HG02870 (cell line): ENCODE data around the gene NOTUM.

ENCODE experiments used
- ATAC-seq: cut with Tn5 transposase; IDR thresholded peaks from one replicate; pipeline ENCODE4 v1.9.1; 2021; ENCODE audit warnings: mild to moderate bottlenecking, moderate library complexity; ENCODE audit not compliant: unreplicated experiment

The NOTUM gene

DNA sequence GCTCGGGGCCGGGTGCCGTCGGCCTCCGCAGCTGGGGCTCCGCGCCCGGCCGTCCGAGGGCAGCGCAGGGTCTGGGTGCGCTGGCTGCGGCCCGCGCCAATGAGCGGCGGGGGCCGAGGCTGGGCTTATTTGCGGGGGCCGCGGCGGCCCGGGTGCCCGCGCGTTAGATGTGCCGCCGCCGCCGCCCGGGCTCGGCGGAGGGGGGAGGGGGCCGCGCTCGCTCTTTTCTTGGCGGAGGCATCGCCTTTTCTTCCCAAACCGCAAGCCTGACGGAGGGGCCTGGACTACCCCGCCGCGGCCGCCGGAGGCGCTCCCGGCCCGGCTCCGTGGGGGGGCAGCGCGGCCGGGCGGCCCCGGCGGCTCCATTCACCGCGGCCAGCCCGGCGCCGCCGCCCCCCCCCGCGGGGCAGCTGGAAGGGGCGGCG is at the start of gene NOTUM:
Gene NOTUM, minus strand, starts transcription at position 101 of the 425 bp plus-strand sequence. CDS start 278 bp downstream, outside the sequence.
- ATAC-seq = no peak

- ATAC-seq = no peak
These were observed 48.4 kb upstream of the NOTUM start for GRCh38 chr17:82009413-82009812.

GRCh38 chr17:82008941-82009405 is 48.0 kb upstream of the NOTUM start:
- ATAC-seq = no peak

DNA sequence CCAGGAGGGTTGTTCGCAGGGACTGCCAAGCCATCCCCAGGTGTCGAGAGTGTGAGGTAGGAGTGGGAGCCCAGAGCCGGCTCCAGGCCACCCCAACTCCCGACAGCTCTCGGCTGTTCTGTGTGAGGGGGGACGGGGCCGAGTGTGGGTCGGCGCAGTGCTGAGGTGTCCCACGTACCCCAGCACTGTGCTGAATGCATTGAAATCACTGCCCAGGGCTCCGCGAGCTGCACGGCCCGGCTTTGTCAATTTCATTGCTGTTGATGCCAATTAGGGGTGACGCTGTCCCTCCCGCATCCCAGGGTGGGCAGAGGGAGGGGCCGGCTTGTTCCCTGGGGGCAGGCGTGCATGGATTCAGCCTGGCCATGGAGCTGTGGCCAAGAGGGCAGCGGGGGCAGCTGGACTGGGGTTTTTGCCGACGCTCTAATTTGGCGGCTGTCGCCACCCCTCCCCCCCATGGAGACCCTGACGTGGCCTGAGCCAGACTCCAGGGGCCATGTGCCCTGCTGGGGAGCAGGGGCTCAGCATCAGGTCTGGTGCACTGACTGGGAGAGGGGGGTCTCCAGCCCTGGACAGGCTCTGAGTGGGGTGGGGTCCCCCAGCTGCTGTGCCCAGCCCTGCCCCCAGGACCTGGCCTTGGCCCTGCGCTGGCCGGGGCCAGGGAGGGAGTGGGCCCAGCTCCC is 47.4 kb upstream of the NOTUM start:
- no peak for ATAC-seq

DNA sequence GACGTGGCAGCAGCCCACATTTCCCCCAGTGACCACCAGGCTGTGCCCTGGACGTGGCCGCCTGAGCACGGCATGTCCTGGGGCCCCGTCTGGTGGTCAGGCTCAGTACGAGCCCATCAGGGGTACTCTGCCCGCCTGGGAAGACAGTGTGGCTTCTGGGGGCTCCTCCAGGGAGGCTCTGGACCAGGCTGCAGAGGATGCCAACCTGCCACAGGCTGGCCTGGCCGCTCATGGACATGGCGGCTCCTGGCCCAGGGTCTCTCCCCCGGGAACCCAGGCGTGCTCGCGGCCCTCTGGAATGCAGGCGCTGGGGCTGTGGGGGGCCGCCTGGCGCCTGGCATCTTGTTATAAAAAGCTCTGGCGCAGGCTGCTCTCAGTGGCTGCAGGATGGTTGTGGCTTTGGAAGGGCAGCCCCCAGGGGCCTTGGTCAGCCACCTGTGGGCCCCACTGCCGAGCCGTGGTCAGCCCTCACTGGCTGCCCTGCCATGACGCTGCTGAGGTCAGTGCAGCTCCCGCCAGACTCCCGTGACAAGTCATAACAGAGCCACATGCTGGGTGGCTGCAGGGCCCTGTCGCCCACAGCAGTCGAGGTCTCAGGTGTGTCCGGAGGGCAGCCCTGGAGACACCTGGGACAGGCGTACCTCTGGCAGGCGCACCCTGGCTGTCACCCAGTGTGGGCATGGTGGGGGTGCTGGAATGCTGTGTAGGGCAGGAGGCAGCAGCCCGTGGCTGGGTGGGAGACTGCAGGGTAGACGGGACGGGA is 46.7 kb upstream of the NOTUM start:
- no peak for ATAC-seq

- ATAC-seq = no peak
These were observed 46.2 kb upstream of the NOTUM start for GRCh38 chr17:82007228-82007494.

DNA sequence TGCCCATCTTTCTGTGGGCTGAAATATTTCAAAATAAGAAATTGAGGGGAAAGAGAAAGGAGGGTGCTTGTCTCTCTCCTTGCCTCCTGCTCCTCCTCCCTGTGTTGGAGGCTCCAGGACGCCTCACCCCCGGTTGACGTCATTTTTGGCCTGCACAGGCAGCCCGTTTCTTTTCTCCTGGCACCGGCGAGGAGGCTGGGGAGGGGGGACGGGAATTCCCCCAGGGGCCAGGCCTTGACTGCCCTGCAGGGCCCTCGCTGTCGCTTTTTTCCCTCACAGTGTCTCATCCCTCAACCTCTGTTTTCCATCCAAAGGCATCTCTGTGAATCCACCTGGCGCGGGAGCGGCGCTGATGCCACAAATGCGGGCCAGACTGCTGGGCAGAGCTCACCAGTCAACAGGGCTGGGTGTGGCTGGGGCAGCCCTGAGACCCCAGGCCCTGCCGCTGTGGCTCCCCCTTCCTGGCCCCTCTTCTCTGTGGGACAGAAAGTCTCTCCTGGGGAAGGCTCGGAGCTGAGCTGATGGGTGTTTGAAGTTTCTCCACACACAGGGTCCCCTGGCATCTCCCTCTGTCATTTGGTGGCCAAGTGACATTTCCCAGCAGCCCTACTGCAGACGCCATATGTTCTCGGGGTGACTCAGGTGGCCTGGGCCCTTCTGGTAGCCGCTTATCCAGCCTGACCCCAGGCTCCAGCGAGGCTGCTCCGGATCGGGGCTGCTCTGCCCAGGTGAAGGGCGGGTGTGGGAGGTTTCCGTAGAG is 45.7 kb upstream of the NOTUM start:
- ATAC-seq = no peak

GRCh38 chr17:82005701-82006348 is 44.8 kb upstream of the NOTUM start:
- no peak for ATAC-seq

DNA sequence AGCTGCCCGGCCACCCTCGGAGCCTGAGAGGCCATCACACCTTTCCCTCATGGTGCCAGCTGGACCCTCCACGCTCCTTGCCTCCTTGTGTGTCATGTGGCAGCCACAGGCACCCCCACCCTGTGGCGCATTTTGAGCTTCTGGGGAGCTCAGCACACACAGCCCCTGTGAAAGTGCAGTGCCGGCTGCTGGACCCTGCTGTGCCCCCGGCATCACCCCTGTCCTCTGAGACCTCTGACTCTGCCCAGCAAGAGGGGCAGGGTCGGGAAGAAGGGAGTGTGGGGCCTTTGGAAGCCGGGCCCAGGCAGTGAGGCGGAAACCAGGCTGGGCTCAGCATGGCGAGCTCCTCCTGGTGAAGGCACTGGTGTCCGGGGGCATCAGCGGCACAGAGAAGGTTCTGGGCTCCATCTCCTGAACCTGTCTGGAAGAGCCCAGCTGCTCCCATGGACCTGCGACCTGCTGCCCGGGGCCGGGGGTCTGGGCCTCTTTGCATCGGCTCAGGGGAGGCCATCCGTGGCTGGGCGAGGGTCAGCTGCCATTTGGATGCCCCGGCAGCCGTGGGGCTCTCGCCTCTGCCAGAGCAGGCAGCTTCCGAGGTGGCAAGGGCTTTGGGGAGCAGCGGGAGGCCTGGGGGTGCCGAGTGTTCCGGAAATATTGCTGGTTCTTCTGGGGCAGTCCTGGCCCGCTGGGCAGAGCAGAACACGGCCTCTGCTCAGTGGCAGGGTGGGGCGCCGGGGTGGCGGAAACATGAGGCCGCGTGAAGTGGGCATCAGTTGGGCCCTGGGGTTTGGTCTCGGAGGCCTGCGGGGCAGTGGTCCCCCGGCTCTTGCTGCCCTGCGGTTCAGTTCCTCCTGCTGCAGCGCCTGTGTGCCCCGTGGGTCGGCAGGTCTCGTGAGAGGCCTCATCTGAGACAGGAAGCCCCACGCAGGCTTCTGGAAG is 43.8 kb upstream of the NOTUM start:
- ATAC-seq = no peak

- ATAC-seq = no peak
These were observed 42.7 kb upstream of the NOTUM start for GRCh38 chr17:82003411-82004381.

- ATAC-seq = no peak
These were observed 40.6 kb upstream of the NOTUM start for GRCh38 chr17:82001571-82002056.

GRCh38 chr17:82000803-82001570 is 40.0 kb upstream of the NOTUM start:
- ATAC-seq = no peak

- no peak for ATAC-seq
These were observed 39.2 kb upstream of the NOTUM start for GRCh38 chr17:81999976-82000802.

GRCh38 chr17:81999587-81999975 is 38.6 kb upstream of the NOTUM start:
- no peak for ATAC-seq

DNA sequence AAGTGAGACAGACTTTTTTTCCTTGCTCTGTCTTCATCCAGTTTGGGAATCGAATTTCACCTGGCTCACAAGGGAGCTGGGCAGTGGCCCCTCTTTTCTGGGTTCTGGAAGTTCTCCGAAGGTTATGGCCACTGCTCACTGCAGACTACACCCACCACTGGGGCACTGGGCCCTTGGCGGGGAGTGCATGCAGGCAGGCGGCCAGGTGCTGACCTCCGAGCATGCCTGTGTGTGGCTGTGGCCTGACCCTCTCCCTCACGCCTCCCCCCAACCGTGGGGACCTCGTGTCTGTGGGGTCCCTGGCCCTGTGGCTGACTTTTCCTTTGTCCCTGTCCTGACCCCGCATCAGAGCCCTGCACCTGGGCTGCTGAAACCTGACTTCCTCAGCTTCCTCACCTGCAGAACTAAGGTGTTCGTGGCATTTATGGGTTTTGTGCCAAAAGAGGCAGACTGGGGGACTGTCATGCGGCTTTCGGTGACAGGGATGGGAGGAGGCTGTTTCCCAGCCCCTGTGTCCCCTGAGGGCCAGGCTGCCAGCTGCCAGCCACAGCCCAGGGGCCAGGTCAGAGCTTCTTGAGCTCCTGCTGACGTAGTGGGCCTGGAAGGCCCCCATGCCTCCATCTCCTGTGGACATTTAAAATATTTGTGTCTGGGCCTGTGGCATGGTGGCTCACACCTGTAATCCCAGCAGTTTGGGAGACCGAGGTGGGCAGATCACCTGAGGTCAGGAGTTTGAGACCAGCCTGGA is 37.9 kb upstream of the NOTUM start:
- ATAC-seq = no peak

- ATAC-seq = no peak
These were observed 37.2 kb upstream of the NOTUM start for GRCh38 chr17:81998212-81998611.
